Measurements from ENCODE around the gene MEGF11. TPM values are rescaled to one million over a fixed set of nuclear protein-coding genes. Genes with fewer than 3 reads are reported as not detected.

The MEGF11 gene
- total RNA-seq, 1 donor = under 0.01 TPM

- no peak for TF ChIP-seq CTCF (IDR thresholded peaks at IDR 0.05; ENCODE audit: insufficient read depth, low read depth, low read length)
- DNase-seq (ENCODE audit: low read depth) = no peak
- H3K4me3 ChIP-seq (ENCODE audit: low read depth, low read length) = no peak overlapping the region
Measured at GRCh38 chr15:66051833-66052232, 201.7 kb downstream of the MEGF11 start.

- H3K4me3 ChIP-seq (ENCODE audit: low read depth, low read length) = no peak overlapping the region
- DNase-seq (ENCODE audit: low read depth) = no peak
- no peak for TF ChIP-seq CTCF (IDR thresholded peaks at IDR 0.05; ENCODE audit: insufficient read depth, low read depth, low read length)
Measured at GRCh38 chr15:66050264-66050663, 203.3 kb downstream of the MEGF11 start.

GRCh38 chr15:66049353-66049752, 204.2 kb downstream of the MEGF11 start:
- DNase-seq (ENCODE audit: low read depth) = no peak
- H3K4me3 ChIP-seq (ENCODE audit: low read depth, low read length) = no peak overlapping the region
- TF ChIP-seq CTCF (IDR thresholded peaks at IDR 0.05; ENCODE audit: insufficient read depth, low read depth, low read length) = no peak

GRCh38 chr15:66047321-66048024, 206.1 kb downstream of the MEGF11 start:
- H3K4me3 ChIP-seq (ENCODE audit: low read depth, low read length) = no peak overlapping the region
- no peak for DNase-seq (ENCODE audit: low read depth)
- TF ChIP-seq CTCF (IDR thresholded peaks at IDR 0.05; ENCODE audit: insufficient read depth, low read depth, low read length) = no peak

GRCh38 chr15:66046751-66047150, 206.8 kb downstream of the MEGF11 start:
- H3K4me3 ChIP-seq (ENCODE audit: low read depth, low read length) = no peak overlapping the region
- no peak for TF ChIP-seq CTCF (IDR thresholded peaks at IDR 0.05; ENCODE audit: insufficient read depth, low read depth, low read length)
- DNase-seq (ENCODE audit: low read depth) = no peak

GRCh38 chr15:66046326-66046725, 207.2 kb downstream of the MEGF11 start:
- no peak for TF ChIP-seq CTCF (IDR thresholded peaks at IDR 0.05; ENCODE audit: insufficient read depth, low read depth, low read length)
- no peak overlapping the region for H3K4me3 ChIP-seq (ENCODE audit: low read depth, low read length)
- no peak for DNase-seq (ENCODE audit: low read depth)

GRCh38 chr15:66045542-66045941, 208.0 kb downstream of the MEGF11 start:
- TF ChIP-seq CTCF (IDR thresholded peaks at IDR 0.05; ENCODE audit: insufficient read depth, low read depth, low read length) = no peak
- no peak for DNase-seq (ENCODE audit: low read depth)
- H3K4me3 ChIP-seq (ENCODE audit: low read depth, low read length) = no peak overlapping the region

Measured in fibroblast of villous mesenchyme (primary cell).